NCI-H1417 (cell line): ENCODE measurements around the gene ZNF805.
A peak's percentile ranks its signal among the peaks of the same experiment; 100 is the strongest.
"Not testable (repeated sequence)": the region's sequence is repeated elsewhere in the genome, so short reads cannot be mapped to it uniquely, and the experiment has no call there.

Source experiments
- DNase-seq, 3 experiments: peaks; one replicate each; lab custom pipeline; 2025; lab: John Stamatoyannopoulos, UW

ZNF805 gene

GRCh38 chr19:57240311-57241090 is at the start of gene ZNF805:
ZNF805 (plus strand) TSS chr19:57240632; CDS start chr19:57240892, 260 bp downstream.
- peak; percentile 86 to 98 (median 94) for DNase-seq

GRCh38 chr19:57191141-57192076 is 49.0 kb upstream of the ZNF805 start, which contains the start of gene ZNF264:
ZNF264 (plus strand) TSS chr19:57191500; CDS start chr19:57191914, 414 bp downstream.
- peak; percentile 81 to 92 (median 85) for DNase-seq

GRCh38 chr19:57192077-57192420 is 48.4 kb upstream of the ZNF805 start:
- peak in 1 of 3 experiments; percentile 43 for DNase-seq

GRCh38 chr19:57192993-57193392 is 47.4 kb upstream of the ZNF805 start:
- DNase-seq = no peak

GRCh38 chr19:57197874-57198273 is 42.6 kb upstream of the ZNF805 start:
- not testable (repeated sequence) for DNase-seq

- no peak for DNase-seq
These were observed 38.3 kb upstream of the ZNF805 start for GRCh38 chr19:57202160-57202559.

- no peak for DNase-seq
These were observed 30.1 kb upstream of the ZNF805 start for GRCh38 chr19:57210381-57210780.

GRCh38 chr19:57212109-57212508 is 28.3 kb upstream of the ZNF805 start:
- DNase-seq = no peak

GRCh38 chr19:57227502-57227901 is 12.9 kb upstream of the ZNF805 start:
- DNase-seq = no peak

- no peak for DNase-seq
These were observed 8.7 kb upstream of the ZNF805 start for GRCh38 chr19:57231686-57232085.

GRCh38 chr19:57233207-57233606 is 7.2 kb upstream of the ZNF805 start:
- DNase-seq = no peak

- no peak for DNase-seq
These were observed 486 bp upstream of the ZNF805 start for GRCh38 chr19:57239982-57240310.

GRCh38 chr19:57241176-57241575 is 744 bp downstream of the ZNF805 start:
- DNase-seq = no peak

- no peak for DNase-seq
These were observed 2.4 kb downstream of the ZNF805 start for GRCh38 chr19:57242821-57243220.

- no peak for DNase-seq
These were observed 4.1 kb downstream of the ZNF805 start for GRCh38 chr19:57244513-57244912.

- no peak for DNase-seq
These were observed 4.6 kb downstream of the ZNF805 start for GRCh38 chr19:57245066-57245465.

- no peak for DNase-seq
These were observed 5.5 kb downstream of the ZNF805 start for GRCh38 chr19:57245959-57246358.

GRCh38 chr19:57248646-57249045 is 8.2 kb downstream of the ZNF805 start:
- DNase-seq = no peak

- DNase-seq = no peak
These were observed 8.9 kb downstream of the ZNF805 start for GRCh38 chr19:57249329-57249728.

- DNase-seq = not testable (repeated sequence)
These were observed 13.3 kb downstream of the ZNF805 start for GRCh38 chr19:57253767-57254166.

GRCh38 chr19:57262044-57262443 is 21.6 kb downstream of the ZNF805 start:
- no peak for DNase-seq

- no peak for DNase-seq
These were observed 22.9 kb downstream of the ZNF805 start for GRCh38 chr19:57263244-57263741.

- DNase-seq = no peak
These were observed 26.9 kb downstream of the ZNF805 start for GRCh38 chr19:57267291-57267690.
